K562 (cell line): ENCODE data around the gene PELI1. TPM values are rescaled to one million over a fixed set of nuclear protein-coding genes. Genes with fewer than 3 reads are reported as not detected.

Experiments
- CBX2 ChIP-seq: fragments of 200-600 bp; sonication (generic); IDR thresholded peaks from one replicate; pipeline ENCODE4 v1.6.1; 2012; ENCODE audit warnings: mild to moderate bottlenecking, low read length, inconsistent platforms; ENCODE audit not compliant: insufficient read depth, poor library complexity, severe bottlenecking
- HMGN3 ChIP-seq: IDR thresholded peaks from 2 replicates; pipeline ENCODE4 v1.6.1; 2011; ENCODE audit warnings: borderline replicate concordance, low read depth, mild to moderate bottlenecking, mixed read lengths, low read length; ENCODE audit not compliant: insufficient read length; ENCODE audit errors: extremely low read depth
- RBFOX2 ChIP-seq: fragments of 200-400 bp; formaldehyde crosslinking; IDR thresholded peaks from 2 replicates; pipeline ENCODE4 v1.6.1; 2017; ENCODE audit warnings: low read depth, mild to moderate bottlenecking, low read length, moderate library complexity
- SMAD4 ChIP-seq: fragments of 250-450 bp; sonication (Bioruptor Pico); conservative IDR thresholded peaks from 2 replicates; pipeline ENCODE4 v1.8.0; 2021; ENCODE audit warnings: inconsistent platforms, mild to moderate bottlenecking, moderate library complexity
- TRIM28 ChIP-seq: fragments of 450-650 bp; IDR thresholded peaks from 2 replicates; pipeline ENCODE4 v1.6.1; 2017
- ZNF184 ChIP-seq: sonication (generic); formaldehyde crosslinking; IDR thresholded peaks from 2 replicates; pipeline ENCODE4 v1.5.0; 2020; ENCODE audit warnings: missing genetic modification reagents
- ZNF780A ChIP-seq: fragments of 250-450 bp; sonication (Bioruptor Pico); IDR thresholded peaks from 2 replicates; pipeline ENCODE4 v1.5.0; 2021; ENCODE audit warnings: mild to moderate bottlenecking
- polyA plus RNA-seq, 8 experiments: library from polyadenylated mRNA; depleted of rRNA in 4 of 8; stranded (reverse) in 5 of 8; unstranded in 3 of 8; fragments of >200 nt; fragmentation: Nextera tagmentation in 2 of 8; fragmentation: Illumina TruSeq in 1 of 8; extraction: Ambion mirVana in 2 of 8; extraction: Trizol in 1 of 8; gene quantifications; 2 replicates each; pipeline versions ENCODE4 v1.2.1 to v1.2.3, GENCODE V29; 2011 to 2014; ENCODE audit warnings: inconsistent platforms in 1 of 8, missing spikeins in 1 of 8
- total RNA-seq, 7 experiments: library from RNA; depleted of rRNA in 6 of 7; stranded (reverse); fragments of >200 nt in 6 of 7; fragmentation: Illumina TruSeq in 2 of 7; extraction: Trizol in 2 of 7; gene quantifications; 2 replicates each; pipeline versions ENCODE4 v1.2.1 to v1.2.3, GENCODE V29; 2011 to 2021; ENCODE audit warnings: low replicate concordance in 1 of 7
- TF ChIP-seq, protein P1 (sequence below), 2 experiments: fragments of 450-650 bp in 1 of 2; sonication (generic) in 1 of 2; formaldehyde crosslinking in 1 of 2; IDR thresholded peaks; 2 replicates each; pipeline versions ENCODE4 v1.7.1 to v1.9.0; 2016 to 2022; ENCODE audit warnings: inconsistent platforms in 1 of 2, mild to moderate bottlenecking in 1 of 2, missing genetic modification reagents in 1 of 2
- TF ChIP-seq, protein P2 (sequence below): sonication (generic); formaldehyde crosslinking; IDR thresholded peaks from 2 replicates; pipeline ENCODE4 v1.9.0; 2022; ENCODE audit warnings: mild to moderate bottlenecking, missing genetic modification reagents
- TF ChIP-seq, protein P3 (sequence below): IDR thresholded peaks from 3 replicates; pipeline ENCODE4 v1.6.1; 2011; ENCODE audit warnings: borderline replicate concordance, mild to moderate bottlenecking, moderate library complexity; ENCODE audit not compliant: insufficient read length; ENCODE audit errors: extremely low read depth
- TF ChIP-seq, protein P4 (sequence below): fragments of 450-650 bp; formaldehyde crosslinking; IDR thresholded peaks from 2 replicates; pipeline ENCODE4 v1.4.0; 2020; ENCODE audit warnings: mild to moderate bottlenecking, mixed read lengths

PELI1 gene
- total and polyA plus RNA-seq, 9 of the 15 experiments (the other 6 are each of a cell fraction or from before 2014, with no cell fraction given): 3.3 to 19.2 (median 12.5) TPM

DNA sequence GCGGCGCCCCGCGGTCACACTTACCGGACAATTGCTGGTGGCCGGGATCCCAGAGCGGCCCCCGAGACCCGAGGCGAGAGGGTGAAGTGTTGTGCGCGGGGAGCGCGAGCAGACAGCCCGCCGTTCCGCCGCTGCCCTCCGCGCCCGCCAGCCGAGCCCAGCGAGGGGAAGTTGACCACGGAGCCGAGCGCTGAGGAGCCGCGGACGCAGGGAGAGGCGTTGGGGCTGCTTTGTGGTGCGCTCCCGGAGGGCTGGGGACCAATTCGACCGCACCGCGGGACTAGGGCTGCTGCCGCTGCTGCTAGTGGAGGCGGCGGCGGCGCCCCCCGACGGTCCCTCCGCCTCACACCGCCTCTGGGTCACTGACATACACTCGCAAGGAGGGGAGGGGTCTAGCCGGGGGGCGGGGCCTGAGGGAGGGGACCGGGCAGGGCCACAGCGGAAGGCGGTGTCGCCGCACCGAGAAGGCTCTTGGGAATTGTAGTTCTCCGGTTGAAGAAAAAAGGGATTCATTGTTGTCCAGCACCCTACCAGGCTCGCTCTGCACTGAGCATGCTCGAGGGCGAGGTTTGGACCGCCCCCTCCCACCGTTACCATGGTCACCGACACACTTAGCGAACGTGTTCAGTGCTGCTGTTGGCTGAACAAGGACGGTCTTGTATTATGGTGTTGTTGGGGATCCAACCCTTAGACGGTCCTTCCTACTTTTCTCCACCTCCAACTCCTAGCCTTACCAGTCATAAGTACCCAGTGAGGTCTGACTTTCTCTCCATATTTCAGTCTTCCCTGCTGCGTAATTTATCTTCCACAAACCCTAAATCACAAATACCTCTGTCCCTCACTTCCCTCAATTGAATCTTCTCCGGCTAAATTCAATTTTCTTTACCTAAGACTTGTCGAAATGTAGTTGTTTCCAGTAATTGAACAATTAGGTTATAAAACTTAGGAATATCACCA, at the start of gene PELI1 (continued):
- TF ChIP-seq, protein P1, sequence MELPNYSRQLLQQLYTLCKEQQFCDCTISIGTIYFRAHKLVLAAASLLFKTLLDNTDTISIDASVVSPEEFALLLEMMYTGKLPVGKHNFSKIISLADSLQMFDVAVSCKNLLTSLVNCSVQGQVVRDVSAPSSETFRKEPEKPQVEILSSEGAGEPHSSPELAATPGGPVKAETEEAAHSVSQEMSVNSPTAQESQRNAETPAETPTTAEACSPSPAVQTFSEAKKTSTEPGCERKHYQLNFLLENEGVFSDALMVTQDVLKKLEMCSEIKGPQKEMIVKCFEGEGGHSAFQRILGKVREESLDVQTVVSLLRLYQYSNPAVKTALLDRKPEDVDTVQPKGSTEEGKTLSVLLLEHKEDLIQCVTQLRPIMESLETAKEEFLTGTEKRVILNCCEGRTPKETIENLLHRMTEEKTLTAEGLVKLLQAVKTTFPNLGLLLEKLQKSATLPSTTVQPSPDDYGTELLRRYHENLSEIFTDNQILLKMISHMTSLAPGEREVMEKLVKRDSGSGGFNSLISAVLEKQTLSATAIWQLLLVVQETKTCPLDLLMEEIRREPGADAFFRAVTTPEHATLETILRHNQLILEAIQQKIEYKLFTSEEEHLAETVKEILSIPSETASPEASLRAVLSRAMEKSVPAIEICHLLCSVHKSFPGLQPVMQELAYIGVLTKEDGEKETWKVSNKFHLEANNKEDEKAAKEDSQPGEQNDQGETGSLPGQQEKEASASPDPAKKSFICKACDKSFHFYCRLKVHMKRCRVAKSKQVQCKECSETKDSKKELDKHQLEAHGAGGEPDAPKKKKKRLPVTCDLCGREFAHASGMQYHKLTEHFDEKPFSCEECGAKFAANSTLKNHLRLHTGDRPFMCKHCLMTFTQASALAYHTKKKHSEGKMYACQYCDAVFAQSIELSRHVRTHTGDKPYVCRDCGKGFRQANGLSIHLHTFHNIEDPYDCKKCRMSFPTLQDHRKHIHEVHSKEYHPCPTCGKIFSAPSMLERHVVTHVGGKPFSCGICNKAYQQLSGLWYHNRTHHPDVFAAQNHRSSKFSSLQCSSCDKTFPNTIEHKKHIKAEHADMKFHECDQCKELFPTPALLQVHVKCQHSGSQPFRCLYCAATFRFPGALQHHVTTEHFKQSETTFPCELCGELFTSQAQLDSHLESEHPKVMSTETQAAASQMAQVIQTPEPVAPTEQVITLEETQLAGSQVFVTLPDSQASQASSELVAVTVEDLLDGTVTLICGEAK (IDR thresholded peaks at IDR 0.05): peak; percentile 82
- TF ChIP-seq, protein P1 (CRISPR knock-in tag; IDR thresholded peaks at IDR 0.05): no peak
- no peak for TF ChIP-seq CBX2
- peak; percentile 38 for TF ChIP-seq HMGN3
- TF ChIP-seq SMAD4 (CRISPR knock-in tag): no peak; the same call in none of the 2 replicates
- no peak for TF ChIP-seq ZNF184 (CRISPR knock-in tag)
- TF ChIP-seq RBFOX2: peak; percentile 92
- TF ChIP-seq, protein P2, sequence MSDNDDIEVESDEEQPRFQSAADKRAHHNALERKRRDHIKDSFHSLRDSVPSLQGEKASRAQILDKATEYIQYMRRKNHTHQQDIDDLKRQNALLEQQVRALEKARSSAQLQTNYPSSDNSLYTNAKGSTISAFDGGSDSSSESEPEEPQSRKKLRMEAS: peak; percentile 49
- TF ChIP-seq, protein P3, sequence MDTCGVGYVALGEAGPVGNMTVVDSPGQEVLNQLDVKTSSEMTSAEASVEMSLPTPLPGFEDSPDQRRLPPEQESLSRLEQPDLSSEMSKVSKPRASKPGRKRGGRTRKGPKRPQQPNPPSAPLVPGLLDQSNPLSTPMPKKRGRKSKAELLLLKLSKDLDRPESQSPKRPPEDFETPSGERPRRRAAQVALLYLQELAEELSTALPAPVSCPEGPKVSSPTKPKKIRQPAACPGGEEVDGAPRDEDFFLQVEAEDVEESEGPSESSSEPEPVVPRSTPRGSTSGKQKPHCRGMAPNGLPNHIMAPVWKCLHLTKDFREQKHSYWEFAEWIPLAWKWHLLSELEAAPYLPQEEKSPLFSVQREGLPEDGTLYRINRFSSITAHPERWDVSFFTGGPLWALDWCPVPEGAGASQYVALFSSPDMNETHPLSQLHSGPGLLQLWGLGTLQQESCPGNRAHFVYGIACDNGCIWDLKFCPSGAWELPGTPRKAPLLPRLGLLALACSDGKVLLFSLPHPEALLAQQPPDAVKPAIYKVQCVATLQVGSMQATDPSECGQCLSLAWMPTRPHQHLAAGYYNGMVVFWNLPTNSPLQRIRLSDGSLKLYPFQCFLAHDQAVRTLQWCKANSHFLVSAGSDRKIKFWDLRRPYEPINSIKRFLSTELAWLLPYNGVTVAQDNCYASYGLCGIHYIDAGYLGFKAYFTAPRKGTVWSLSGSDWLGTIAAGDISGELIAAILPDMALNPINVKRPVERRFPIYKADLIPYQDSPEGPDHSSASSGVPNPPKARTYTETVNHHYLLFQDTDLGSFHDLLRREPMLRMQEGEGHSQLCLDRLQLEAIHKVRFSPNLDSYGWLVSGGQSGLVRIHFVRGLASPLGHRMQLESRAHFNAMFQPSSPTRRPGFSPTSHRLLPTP: no peak
- TF ChIP-seq TRIM28: no peak
- no peak for TF ChIP-seq ZNF780A (CRISPR knock-in tag)
- TF ChIP-seq, protein P4, sequence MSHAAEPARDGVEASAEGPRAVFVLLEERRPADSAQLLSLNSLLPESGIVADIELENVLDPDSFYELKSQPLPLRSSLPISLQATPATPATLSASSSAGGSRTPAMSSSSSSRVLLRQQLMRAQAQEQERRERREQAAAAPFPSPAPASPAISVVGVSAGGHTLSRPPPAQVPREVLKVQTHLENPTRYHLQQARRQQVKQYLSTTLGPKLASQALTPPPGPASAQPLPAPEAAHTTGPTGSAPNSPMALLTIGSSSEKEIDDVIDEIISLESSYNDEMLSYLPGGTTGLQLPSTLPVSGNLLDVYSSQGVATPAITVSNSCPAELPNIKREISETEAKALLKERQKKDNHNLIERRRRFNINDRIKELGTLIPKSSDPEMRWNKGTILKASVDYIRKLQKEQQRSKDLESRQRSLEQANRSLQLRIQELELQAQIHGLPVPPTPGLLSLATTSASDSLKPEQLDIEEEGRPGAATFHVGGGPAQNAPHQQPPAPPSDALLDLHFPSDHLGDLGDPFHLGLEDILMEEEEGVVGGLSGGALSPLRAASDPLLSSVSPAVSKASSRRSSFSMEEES (CRISPR knock-in tag): no peak
